Effector CD4-positive, alpha-beta T cell (primary cell): ENCODE results near the gene IFIT1.
"Not testable (repeated sequence)": the region's sequence is repeated elsewhere in the genome, so short reads cannot be mapped to it uniquely, and the experiment has no call there.

Experiments used
- DNase-seq: peaks from one replicate; pipeline ENCODE4 v3.0.0-alpha.2; 2020

IFIT1 gene

GRCh38 chr10:89364531-89364930 lies 27.9 kb upstream of the IFIT1 start:
- no peak for DNase-seq

DNA sequence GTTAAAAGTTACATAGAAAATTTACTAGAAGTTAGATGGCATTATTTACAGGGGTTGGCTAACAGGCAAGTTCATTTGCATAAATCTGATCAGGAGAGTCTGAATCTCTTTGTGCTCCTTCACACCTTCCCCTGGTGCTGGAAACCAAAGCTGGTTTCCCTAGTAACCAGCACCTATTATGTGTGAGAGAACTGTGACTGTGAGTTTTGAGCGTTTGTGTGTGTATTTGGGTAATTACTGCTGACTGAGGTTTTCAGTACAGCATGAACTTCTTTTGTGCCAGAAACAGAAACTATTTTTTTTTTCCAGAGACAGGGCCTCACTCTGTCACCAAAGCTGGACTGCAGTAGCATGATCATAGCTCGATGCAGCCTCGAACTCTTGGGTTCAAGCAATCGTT lies 24.9 kb upstream of the IFIT1 start:
- DNase-seq = no peak

GRCh38 chr10:89368129-89368528 lies 24.3 kb upstream of the IFIT1 start:
- DNase-seq = no peak

DNA sequence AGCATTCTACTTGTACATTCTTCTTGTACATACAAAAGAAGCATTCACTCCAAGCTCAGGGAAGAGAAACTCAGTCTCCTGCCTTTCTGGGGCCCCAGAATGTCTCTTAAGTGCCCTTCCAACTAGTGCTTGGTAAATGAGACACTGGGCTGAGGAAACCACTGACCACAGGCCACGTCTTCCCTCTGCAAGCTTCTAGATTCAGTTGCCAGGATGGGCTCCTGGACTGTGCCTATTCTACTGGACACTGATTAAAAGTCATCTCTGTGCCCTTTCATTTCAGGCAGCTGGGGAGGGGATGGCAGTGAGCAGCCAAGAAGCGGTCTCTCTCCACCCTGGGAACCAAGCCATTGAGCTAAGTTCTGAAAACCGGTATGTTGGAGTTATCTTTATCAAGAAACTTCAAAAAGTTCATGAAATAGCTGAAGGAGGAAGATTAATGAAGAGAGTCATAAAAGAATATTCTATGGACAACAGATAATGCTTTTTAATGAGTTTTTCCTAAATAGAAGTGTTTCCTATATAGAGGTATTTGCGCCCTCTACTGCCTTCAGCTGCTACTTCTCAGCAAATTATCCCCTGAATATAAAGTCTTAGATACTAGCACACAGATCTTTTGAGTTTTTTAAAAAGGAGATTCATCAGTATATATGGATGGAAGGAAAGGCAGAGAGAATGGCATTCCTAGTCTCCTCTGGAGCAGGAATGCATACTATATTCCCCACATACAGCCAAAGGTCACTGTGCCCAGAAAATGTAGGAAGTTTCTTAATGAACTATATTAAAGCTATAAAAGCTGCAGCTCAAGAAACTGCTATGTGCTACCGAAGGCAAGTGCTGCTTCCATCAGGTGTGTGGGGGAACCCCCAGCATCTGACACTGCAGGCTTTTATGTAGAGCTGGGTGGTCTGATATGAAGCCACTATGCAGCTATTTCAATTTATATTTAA lies 23.0 kb upstream of the IFIT1 start:
- DNase-seq = no peak

DNA sequence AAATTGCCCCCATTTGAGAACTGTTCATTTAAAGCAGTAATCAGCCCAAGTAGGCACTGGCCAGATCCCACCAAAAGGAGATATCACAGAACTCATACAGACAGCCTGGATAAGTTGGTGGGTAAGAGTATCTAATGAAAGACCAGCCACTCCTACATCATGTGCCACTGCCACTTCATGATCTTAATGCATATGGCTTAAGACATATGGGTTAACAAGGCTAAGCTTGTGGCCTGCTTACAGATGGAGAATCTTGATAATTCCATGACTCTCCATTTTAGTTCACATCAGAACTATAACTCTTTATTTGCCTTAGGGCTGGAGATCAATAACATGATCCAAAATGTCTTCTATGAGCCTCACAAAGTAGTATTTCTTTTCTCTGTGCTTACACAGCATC lies 21.3 kb upstream of the IFIT1 start:
- DNase-seq = no peak

DNA sequence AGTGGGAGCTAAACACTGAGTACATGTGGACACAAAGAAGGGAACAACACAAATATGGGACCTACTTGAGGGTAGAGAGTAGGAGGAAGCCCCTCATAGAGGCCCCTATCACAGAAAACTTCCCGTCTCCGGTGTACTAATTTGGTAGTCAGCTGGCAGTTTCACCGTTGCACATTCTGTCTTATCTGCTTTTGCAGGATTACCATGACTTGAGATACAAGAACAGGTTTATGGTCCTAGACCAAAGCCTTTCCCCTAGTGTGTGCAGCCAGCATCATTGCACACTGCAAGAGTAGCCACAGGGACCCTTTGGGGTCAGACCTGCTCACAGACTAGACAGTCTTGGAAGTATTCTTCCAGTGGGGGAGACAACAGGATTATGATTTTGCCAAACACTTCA lies 20.4 kb upstream of the IFIT1 start:
- no peak for DNase-seq

DNA sequence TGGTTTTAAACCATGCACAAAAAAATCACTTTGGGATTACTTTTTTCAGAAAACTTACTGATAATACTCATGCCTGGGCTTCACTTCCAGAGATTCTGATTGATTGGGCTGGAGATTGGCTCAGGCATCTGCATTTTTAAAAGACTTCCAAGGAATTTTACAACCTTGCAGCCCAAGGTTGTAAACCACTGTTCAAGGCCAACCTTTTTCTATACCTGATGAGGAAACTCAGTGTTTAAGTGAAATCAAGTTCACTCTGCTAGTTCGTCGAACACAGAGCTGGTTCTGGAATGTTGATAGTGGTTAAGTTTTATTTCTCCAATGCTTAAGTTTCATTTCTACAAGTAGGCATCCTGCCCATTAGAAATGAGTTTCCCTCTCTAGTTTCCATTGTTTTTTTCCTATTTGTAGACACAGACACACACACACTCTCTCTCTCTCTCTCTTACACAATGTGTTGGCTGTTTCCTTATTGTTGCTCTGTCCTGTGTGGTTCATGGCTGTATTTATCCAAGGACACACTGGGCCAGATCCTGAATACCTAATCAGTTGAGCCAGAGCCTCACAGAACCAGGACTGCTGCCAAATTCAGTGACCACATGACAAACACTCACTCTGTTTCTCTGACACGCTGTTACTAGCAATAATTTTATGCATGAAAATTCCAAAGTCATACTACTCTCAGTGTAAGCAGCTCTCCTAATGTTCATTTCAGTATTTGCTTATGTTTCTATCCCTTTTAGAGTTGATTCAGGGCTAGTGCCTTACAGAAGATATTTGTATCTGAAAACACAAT lies 18.3 kb upstream of the IFIT1 start:
- no peak for DNase-seq

DNA sequence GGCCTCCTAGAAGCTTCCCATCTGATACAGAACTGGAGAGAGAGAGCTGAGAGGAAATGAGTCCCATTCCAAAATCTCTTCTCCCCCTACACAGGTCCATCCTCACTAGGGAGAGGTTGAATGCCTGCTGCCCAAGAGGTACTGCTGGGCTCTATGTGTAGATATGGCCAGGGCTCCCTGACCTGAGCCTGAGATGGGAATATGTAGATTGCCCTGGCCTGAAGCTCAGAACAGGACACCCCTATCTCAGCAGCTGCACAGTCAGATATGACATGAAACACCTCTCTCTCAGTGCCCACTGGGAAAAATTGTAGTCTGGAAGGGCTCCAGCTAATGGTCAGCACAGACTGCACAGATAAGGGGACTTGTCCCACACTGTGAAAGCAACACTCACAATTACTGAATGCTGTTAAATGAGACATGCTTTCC lies 17.7 kb upstream of the IFIT1 start:
- no peak for DNase-seq

DNA sequence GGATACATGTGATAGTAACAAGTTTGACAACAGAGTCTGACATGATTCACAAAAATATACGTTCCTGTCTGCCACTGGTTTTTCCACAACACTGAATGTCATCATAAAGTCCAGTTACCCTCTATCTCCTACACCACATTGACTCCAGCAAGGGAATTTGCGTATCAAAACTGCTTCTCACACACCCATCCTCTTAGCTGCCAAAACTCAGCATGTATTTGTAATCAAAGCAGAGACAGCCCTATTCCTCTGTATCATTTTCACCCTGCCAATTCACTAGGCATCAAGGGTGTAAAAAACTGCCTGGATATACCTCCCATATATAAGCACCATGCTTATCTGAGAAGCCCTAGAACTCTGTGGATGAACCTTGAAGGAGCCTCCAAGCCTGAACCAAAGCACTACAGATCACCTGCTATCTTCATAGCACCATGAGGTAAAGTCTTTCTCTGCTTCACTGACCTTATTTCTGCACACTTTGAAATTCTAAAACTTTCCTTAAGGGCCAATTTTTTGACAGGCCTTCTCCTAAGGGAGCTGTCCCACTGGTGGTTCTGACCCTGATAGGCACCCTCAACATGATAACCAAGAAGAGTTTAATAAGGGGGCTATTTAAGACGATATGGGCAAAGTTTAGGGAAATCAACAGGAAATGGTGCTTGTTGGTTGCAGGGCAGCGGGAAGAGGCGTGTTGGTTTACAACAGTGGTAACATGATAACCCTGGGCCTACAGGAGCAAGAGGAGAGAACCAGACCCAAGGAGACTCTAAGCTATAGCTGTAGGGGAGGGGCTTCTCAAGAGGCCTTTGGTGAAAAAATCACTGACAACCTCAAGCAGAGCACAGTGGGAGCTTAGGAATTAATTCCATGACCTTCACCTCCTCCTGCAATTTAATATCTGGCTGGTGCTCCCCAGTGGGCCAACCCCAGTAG lies 14.5 kb upstream of the IFIT1 start, which contains the start of gene IFIT1B:
IFIT1B (plus strand) TSS at position 352 of the 933 bp plus-strand sequence; CDS start at position 432, 80 bp downstream.
- no peak for DNase-seq

- DNase-seq = no peak
Observed at GRCh38 chr10:89379103-89379502, 13.3 kb upstream of the IFIT1 start.

DNA sequence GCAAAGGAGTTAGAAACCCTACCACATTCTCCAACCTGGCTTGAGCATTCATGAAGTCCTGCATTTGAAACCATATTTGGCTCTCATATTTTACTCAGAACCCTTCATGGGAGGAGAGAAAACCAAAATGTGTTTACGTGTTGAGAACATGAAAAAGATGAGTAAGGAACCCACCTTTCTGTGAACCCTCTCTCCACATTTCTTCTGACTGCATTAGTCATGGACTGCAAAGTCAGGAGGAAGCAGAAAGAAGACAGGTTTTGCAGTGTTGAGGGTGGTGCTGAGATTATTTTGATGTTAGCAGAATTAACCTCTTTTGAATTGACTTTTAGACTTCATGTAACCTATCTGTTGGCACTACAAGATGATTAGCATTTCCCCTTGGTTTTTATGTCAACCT lies 9.7 kb upstream of the IFIT1 start:
- no peak for DNase-seq

GRCh38 chr10:89384474-89385340 lies 7.7 kb upstream of the IFIT1 start:
- DNase-seq = no peak

DNA sequence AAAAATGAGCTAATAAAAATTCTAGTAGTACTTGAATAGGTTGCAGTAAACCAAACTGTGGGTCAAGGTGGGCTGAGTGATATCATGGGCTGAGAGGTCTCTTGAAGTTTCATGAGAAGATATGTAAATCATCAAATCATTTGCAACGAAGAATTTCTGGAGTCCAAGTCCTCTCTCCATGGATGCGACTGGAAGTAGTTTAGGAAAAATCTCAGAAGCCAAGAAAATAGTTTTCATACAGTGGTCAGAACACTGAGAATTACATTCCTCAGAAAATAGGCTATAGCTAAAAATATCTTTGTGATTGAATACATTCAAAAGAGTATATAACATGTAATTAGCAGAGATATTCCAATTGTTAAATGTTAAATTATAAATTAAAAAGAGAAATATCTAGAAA lies 3.6 kb upstream of the IFIT1 start:
- DNase-seq = no peak

GRCh38 chr10:89389254-89389653 lies 3.2 kb upstream of the IFIT1 start:
- no peak for DNase-seq

- DNase-seq = no peak
Observed at GRCh38 chr10:89390476-89391225, 1.8 kb upstream of the IFIT1 start.

DNA sequence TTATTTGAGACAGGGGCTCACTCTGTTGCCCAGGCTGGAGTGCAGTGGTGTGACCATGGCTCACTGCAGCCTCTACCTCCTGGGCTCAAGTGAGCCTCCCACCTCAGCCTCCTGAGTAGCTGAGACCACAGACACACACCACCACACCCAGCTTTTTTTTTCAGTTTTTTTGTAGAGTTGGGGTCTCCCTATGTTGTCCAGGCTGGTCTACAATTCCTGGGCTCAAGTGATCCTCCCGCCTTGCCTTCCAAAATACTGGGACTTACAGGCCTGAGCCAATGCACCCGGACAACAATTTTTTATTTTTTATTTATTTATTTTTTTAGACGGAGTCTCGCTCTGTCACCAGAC lies 1.2 kb upstream of the IFIT1 start:
- not testable (repeated sequence) for DNase-seq

GRCh38 chr10:89392974-89393373 lies 551 bp downstream of the IFIT1 start:
- DNase-seq = no peak

DNA sequence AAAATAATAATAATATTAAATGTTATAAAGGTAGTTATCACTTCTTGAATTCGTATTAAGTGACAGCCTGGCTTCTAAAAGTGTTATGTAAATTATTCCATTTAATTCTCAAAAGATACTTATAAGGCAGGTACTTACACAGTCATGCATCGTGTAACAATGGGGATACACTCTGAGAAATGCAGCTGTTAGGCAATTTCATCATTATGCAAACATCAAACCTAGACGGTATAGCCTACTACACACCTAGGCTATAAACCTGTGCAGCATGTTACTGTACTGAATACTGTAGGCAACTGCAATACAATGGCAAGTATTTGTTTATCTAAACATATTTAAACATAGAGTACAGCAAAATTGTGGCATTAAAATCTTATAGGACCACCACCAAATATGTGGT lies 1.5 kb downstream of the IFIT1 start:
- no peak for DNase-seq

GRCh38 chr10:89395141-89395540 lies 2.7 kb downstream of the IFIT1 start:
- DNase-seq = no peak

DNA sequence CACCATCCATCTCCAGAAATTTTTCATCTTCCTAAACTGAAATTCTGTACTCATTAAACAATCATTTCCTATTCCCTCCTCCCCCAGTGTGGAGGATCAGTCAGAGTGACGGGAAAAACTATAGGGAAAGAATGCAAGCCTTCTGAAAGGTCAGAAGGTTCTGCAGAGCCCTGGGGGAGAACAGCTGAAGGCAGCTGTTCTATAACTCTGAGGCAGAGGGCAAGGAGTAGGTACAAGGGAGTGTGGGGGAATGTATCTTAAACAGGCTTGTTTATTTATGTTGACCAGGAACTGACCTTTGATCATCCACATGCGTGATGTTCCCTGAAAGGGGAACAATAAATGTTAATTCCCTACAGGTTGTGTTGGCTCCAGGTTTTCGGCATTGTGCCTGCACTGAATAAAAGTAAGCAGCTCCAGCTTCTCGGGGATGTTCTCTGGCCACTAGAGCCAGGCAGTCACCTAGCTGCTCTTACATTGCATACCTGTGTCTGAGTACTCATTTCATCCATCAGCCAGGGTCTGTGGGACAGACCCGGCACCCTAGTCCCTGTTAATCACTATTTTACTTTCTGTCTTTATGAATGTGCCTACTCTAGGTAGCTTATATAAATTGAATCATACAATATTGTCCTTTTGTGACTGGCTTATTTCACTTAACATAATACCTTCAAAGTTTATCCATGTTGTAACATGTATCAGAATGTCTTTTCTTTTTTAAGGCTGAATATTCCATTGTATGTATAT lies 5.8 kb downstream of the IFIT1 start:
- no peak for DNase-seq
